HG02840 (cell line): ENCODE results near the gene SULT1E1.

ENCODE experiments used
- ATAC-seq: cut with Tn5 transposase; IDR thresholded peaks from one replicate; pipeline ENCODE4 v1.9.1; 2021; ENCODE audit warnings: mild to moderate bottlenecking, moderate library complexity, moderate number of reproducible peaks; ENCODE audit not compliant: unreplicated experiment, low FRiP score

Gene SULT1E1

GRCh38 chr4:69860052-69860451, at the start of gene SULT1E1:
Gene SULT1E1 (minus strand): TSS chr4:69860145. CDS start chr4:69857644, 2,501 bp downstream.
- ATAC-seq: no peak

GRCh38 chr4:69909195-69909594, 49.2 kb upstream of the SULT1E1 start:
- no peak for ATAC-seq

GRCh38 chr4:69907151-69907550, 47.2 kb upstream of the SULT1E1 start:
- no peak for ATAC-seq

GRCh38 chr4:69896530-69897116, 36.7 kb upstream of the SULT1E1 start:
- no peak for ATAC-seq

GRCh38 chr4:69894721-69895120, 34.8 kb upstream of the SULT1E1 start:
- ATAC-seq: no peak

- ATAC-seq: no peak
Observed at GRCh38 chr4:69894186-69894585, 34.2 kb upstream of the SULT1E1 start.

GRCh38 chr4:69888336-69888735, 28.4 kb upstream of the SULT1E1 start:
- no peak for ATAC-seq

GRCh38 chr4:69882150-69882549, 22.2 kb upstream of the SULT1E1 start:
- ATAC-seq: no peak

- no peak for ATAC-seq
Observed at GRCh38 chr4:69881173-69881773, 21.3 kb upstream of the SULT1E1 start.

- no peak for ATAC-seq
Observed at GRCh38 chr4:69878250-69878649, 18.3 kb upstream of the SULT1E1 start.

GRCh38 chr4:69877453-69877852, 17.5 kb upstream of the SULT1E1 start:
- ATAC-seq: no peak

- ATAC-seq: no peak
Observed at GRCh38 chr4:69876071-69876470, 16.1 kb upstream of the SULT1E1 start.

GRCh38 chr4:69875576-69875975, 15.6 kb upstream of the SULT1E1 start:
- ATAC-seq: no peak

GRCh38 chr4:69874507-69874906, 14.6 kb upstream of the SULT1E1 start:
- ATAC-seq: no peak

GRCh38 chr4:69861756-69862155, 1.8 kb upstream of the SULT1E1 start:
- no peak for ATAC-seq

GRCh38 chr4:69860521-69861298, 765 bp upstream of the SULT1E1 start:
- no peak for ATAC-seq

- no peak for ATAC-seq
Observed at GRCh38 chr4:69859140-69859685, 732 bp downstream of the SULT1E1 start.

GRCh38 chr4:69858690-69859089, 1.3 kb downstream of the SULT1E1 start:
- ATAC-seq: no peak

GRCh38 chr4:69855822-69856221, 4.1 kb downstream of the SULT1E1 start:
- no peak for ATAC-seq

GRCh38 chr4:69849969-69850368, 10.0 kb downstream of the SULT1E1 start:
- peak; percentile 86 for ATAC-seq

- no peak for ATAC-seq
Observed at GRCh38 chr4:69849297-69849696, 10.6 kb downstream of the SULT1E1 start.
